Measurements from ENCODE around the gene UBE2E2.

UBE2E2 gene

GRCh38 chr3:23480329-23480714 is 277.2 kb downstream of the UBE2E2 start:
- no peak for DNase-seq (ENCODE audit: low read depth in 2 of 2)

GRCh38 chr3:23481011-23481615 is 278.0 kb downstream of the UBE2E2 start:
- no peak for DNase-seq (ENCODE audit: low read depth in 2 of 2)

GRCh38 chr3:23481616-23482278 is 278.6 kb downstream of the UBE2E2 start:
- DNase-seq (ENCODE audit: low read depth in 2 of 2), result peak; percentile 40 to 50

- DNase-seq (ENCODE audit: low read depth in 2 of 2), result no peak
Observed at GRCh38 chr3:23484386-23484785, 281.3 kb downstream of the UBE2E2 start.

- DNase-seq (ENCODE audit: low read depth in 2 of 2), result no peak
Observed at GRCh38 chr3:23485922-23486321, 282.8 kb downstream of the UBE2E2 start.

- DNase-seq (ENCODE audit: low read depth in 2 of 2), result no peak
Observed at GRCh38 chr3:23487015-23487414, 283.9 kb downstream of the UBE2E2 start.

- DNase-seq (ENCODE audit: low read depth in 2 of 2), result no peak
Observed at GRCh38 chr3:23488618-23489017, 285.5 kb downstream of the UBE2E2 start.

GRCh38 chr3:23489300-23490158 is 286.4 kb downstream of the UBE2E2 start:
- no peak for DNase-seq (ENCODE audit: low read depth in 2 of 2)

GRCh38 chr3:23490459-23490858 is 287.3 kb downstream of the UBE2E2 start:
- DNase-seq (ENCODE audit: low read depth in 2 of 2), result peak in 1 of 2 experiments; percentile 12

- no peak for DNase-seq (ENCODE audit: low read depth in 2 of 2)
Observed at GRCh38 chr3:23492057-23492456, 288.9 kb downstream of the UBE2E2 start.

GRCh38 chr3:23493889-23494288 is 290.8 kb downstream of the UBE2E2 start:
- DNase-seq (ENCODE audit: low read depth in 2 of 2), result no peak

- no peak for DNase-seq (ENCODE audit: low read depth in 2 of 2)
Observed at GRCh38 chr3:23494967-23495366, 291.8 kb downstream of the UBE2E2 start.

GRCh38 chr3:23495507-23495906 is 292.4 kb downstream of the UBE2E2 start:
- no peak for DNase-seq (ENCODE audit: low read depth in 2 of 2)

- no peak for DNase-seq (ENCODE audit: low read depth in 2 of 2)
Observed at GRCh38 chr3:23496165-23496564, 293.0 kb downstream of the UBE2E2 start.

- DNase-seq (ENCODE audit: low read depth in 2 of 2), result no peak
Observed at GRCh38 chr3:23497156-23497555, 294.0 kb downstream of the UBE2E2 start.

GRCh38 chr3:23501201-23501802 is 298.2 kb downstream of the UBE2E2 start:
- DNase-seq (ENCODE audit: low read depth in 2 of 2), result no peak

- no peak for DNase-seq (ENCODE audit: low read depth in 2 of 2)
Observed at GRCh38 chr3:23508464-23508863, 305.3 kb downstream of the UBE2E2 start.

- no peak for DNase-seq (ENCODE audit: low read depth in 2 of 2)
Observed at GRCh38 chr3:23518441-23518840, 315.3 kb downstream of the UBE2E2 start.

GRCh38 chr3:23519314-23520208 is 316.4 kb downstream of the UBE2E2 start:
- no peak for DNase-seq (ENCODE audit: low read depth in 2 of 2)

GRCh38 chr3:23527326-23527725 is 324.2 kb downstream of the UBE2E2 start:
- DNase-seq (ENCODE audit: low read depth in 2 of 2), result no peak

GRCh38 chr3:23533596-23533995 is 330.5 kb downstream of the UBE2E2 start:
- no peak for DNase-seq (ENCODE audit: low read depth in 2 of 2)
